HG03196 (cell line): Measurements from ENCODE around the gene CCN6.
"Not testable (repeated sequence)": the region's sequence is repeated elsewhere in the genome, so short reads cannot be mapped to it uniquely, and the experiment has no call there.

Experiments
- ATAC-seq: cut with Tn5 transposase; IDR thresholded peaks from one replicate; pipeline ENCODE4 v1.9.1; 2021; ENCODE audit not compliant: unreplicated experiment

The CCN6 gene

DNA sequence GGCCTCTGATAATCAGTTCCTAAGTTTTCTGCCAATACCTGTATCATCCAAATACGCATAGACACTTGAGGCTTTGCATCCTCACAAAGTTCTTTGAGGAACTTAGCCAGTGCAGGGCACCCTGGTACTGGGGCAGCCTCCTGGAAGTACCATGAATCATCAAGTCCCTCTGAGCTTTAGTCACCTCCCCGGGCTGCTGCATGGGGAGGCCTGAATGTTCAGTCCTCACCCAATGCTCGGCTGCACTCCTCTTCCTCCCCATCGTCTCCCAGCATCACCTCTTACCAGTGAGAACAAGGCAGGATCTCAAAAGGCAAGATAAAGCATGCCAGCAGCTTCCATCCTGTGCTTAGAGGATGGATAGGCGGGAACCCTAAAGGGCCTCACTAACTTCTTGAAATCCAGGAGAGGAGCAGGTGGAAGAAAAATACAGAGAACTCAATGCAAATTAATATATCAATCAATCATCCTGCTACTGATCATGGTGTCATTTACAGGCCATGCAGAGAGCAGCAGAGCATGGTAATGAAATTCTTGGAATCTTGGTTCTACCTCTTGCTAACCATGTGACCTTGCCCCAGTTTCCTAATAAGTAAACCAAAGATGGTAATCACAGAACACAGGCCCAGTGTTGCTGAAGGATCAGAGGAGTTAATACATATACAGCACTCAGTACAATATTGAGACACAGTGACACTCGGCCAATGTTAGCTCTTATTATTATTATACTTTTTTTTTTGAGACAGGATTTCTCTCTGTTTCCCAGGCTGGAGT is 4.7 kb upstream of the CCN6 start:
- no peak for ATAC-seq

DNA sequence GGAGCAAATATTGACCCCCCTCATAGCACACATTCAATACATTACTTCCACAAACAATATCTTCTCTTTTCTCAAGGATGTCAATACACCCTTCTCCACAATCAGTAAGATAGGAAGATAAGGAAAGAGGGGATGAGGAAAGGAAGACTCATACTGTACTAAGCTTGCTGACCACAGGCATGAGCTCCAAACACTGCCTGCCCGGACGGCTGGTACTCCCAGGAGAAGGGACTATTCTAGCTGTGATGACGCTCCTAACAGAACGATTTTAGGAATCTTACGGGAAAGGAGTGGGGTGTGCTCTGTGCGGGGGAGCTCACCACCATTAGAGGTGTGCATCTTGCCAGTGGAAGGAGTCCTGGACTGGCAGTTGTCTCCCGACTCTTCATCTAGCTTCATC is 3.9 kb upstream of the CCN6 start:
- no peak for ATAC-seq

DNA sequence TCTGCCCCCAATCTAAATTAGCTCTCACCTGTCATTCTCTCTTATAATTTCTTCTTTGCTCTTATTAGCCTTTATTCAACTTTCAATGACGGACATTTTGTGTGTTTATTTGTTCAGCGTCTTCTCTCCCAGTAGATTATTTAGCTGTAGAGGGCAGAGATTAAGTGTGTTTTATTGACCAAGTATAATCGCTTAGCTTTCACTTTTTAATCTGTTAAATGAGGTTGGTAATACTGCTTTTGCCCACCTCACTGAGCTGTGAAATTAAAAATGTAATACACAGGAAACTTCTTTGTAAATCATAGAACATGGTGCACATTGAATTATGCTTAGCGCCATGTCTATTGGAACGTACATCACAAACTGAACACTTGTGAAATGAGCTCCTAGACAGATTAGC is 3.5 kb upstream of the CCN6 start:
- no peak for ATAC-seq

DNA sequence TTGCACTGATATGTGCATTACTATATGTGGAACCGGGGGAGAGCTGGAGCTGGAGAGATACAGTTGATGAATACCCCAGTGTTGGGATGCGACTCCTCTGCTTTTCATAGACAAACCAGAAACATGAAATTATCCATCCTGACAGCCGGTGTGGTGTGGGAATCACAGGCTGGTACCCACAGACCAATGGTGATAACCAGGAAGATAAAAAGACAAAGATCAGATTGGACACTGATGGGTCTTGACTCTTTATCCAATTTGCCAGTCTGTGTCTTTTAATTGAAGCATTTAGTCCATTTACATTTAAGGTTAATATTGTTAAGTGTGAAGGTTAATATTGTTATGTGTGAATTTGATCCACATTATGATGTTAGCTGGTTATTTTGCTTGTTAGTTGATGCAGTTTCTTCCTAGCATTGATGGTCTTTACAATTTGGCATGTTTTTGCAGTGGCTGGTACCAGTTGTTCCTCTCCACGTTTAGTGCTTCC is 2.6 kb upstream of the CCN6 start:
- not testable (repeated sequence) for ATAC-seq

DNA sequence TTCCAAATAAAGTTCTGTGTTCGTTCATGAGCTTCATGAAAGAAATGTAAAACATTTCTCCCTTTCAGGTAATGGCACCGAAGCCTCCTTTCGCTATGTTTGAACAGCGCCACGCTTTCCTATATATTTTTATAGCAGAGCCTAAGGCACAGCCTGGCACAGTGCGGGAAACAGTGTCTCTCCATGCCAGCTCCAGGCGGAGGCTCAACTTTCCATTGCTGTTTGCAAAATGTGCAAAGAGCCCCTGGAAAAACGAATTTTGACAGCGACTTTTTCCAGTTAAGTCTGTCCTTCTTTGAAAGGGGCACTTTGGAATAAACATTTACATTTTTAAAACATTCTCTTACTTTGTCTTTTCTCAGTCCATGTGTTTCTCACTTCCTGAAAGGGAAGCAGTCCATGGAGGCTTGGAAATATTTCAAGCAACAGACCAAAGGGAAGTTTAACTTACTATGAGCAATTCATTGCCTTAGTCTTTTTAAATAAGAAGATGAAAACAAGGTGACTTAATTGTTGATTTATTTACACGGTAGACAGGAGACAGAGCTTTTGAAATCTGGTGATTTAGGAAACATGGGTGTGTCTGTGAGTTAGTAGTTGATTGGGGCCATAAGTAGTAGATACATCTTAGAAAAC is 769 bp downstream of the CCN6 start:
- no peak for ATAC-seq

DNA sequence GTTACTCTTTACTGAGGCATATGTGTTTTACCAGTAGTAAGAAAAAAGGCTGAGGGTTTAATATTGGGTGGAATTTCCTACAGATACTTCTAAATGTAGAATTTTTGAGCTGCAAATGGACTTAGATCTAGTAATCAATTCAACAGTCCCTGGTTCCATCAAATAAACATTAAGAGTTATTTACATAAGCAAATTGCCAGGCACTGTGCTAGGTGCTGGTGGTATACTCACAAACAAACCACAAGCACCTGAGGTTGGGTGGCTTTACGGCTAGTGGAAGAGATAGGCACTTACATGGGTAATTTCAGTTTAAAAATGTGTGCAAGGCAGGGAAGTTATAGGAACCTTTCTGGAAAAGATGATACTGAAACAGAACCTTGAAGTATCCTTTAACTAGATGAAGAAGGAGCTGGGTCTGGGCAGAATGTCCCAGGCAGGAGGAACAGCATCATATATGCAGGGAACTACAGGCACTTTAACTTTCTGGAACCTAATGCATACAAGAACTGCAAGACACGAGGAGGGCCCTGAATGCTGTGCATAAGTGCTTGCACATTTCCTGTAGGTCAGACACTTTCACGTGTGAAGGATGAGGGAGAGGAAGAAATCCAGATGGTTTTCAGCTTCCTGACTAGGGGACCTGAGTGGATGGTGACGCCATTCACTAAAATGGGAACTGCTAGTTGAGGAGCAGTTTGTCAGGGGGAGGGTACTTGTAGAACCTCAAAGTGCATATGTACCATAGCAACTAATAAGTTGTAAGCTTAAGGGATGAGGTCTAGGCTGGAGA is 4.5 kb downstream of the CCN6 start:
- no peak for ATAC-seq

DNA sequence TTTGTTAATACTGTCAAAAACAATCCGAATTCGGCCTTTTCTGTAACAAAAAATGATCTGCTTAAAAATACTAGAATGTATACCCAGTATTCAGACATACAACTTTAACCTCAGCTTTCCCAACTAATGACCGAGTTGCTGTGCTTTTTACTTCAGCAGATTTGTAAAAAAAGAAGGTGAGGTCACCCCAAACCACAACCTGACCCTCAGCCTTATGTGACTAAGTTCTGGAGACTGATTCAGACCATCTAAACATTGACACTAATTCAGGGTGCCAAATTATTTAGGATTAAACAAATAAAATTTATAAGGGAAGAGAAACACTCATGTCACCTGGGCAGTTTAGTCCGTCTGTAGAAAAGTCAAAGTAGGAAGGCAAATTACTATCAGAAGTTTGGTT is 7.7 kb downstream of the CCN6 start:
- ATAC-seq, result no peak

DNA sequence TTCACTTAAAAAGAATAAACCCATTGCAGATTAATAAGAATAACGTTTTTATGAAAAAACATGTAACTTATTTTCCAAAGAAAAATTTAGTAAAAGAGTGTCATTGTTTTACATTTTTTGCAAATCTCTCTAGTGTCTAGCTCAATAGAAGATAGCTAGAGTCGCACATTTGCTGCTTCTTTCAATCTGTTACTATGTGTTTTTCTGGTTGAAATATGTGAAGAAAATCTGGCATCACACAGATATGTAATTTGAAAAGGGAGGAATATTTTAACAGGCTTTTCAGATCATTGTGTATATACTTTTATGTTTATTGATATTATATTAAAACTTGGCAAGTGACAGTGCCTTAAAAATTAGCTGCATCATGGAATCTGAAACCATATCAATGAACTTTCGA is 9.1 kb downstream of the CCN6 start:
- ATAC-seq, result no peak

DNA sequence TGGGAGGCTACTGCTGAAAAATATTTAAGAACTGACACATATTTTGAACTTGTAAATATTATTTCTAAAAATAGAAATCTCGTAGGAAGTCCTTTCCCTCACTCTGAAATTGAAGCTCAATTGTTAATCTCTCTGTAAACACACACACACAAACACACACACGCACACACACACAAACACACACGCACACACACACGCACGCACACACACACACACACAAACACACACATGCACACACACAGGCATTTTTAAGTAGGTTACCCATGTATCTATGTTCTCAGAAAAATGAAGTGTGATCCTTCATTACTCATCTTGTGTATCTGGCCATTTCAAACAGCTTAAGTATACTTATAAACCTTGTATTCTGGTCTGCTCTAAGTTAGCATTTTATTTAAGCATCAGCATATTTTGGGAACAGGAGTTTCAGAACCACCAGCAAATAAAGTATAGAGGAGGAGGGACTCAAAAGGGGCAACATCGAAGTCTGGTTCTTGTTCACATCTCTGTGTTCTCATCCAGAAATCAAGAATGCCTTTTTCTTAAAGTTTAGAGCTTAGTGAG is 11.6 kb downstream of the CCN6 start:
- no peak for ATAC-seq

DNA sequence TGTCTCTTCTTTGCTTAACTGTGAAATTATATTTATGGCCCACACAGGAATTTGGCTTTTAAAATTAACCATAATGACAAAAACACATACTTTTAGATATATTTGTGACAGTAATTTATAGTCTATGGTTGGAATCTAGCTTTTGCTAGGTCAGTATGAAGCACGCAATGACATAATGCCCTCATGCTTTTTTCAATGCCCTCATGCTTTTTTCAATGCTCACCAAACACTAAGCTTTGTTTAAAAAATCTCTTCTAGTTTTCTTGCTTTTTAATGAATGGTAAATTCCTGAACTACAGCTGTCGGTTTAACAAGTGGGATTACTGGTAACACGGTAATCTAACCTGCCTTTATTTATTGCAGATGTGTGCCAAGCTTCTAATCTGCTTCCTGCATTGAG is 12.7 kb downstream of the CCN6 start:
- ATAC-seq, result no peak

DNA sequence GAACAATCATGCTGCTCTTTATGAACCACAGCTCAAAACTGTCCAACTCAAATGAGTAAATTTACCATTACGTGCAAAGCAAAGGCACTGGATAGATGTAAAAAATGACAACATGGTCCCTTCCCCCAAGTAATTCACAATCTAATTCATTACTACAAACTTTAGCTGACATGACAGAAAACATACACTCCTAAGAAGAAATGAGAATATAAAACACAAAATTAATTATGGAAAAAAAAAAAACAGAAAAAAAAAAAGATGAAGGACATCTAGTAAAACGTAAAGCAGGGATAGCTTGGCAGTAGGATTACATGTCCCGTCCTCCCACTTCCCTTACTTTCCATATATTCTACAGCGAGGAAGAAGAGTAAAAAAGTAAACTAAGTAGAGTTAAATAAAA is 27.7 kb downstream of the CCN6 start:
- no peak for ATAC-seq

DNA sequence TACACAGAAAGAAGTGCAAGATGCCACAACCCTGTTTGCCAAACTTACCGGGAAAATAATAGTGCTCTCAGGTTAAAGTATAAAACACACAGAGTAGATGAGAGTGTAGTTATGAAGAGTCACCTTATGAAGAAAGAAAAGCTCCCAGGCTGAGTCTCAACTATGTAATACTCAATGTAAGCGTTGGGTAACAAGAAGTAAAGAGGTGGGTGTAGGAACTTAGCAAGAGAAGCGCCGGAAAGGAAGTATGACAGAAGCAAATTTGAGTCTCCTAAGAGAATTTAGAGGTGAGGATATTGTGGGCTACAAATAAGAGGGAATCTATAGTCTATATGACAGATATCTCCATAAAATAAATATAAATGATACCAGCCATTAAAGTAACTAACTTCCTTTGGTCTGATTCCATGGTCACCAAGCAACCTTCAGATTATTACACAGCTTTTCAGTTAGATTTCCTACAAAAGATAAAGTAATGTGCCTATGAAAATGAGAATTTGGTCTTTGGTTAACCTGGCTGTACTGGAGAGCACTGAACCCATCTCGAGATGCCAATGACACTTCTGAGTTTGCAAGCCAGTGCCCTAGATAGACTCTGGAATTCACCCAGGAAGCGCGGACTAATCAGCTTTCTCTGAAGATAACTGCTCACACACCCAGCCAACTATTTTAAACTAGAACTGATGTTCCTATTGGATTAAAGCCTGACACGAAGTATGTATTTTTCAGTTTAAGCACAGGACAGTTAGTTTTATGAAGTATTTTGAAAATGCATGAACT is 31.6 kb downstream of the CCN6 start:
- no peak for ATAC-seq

DNA sequence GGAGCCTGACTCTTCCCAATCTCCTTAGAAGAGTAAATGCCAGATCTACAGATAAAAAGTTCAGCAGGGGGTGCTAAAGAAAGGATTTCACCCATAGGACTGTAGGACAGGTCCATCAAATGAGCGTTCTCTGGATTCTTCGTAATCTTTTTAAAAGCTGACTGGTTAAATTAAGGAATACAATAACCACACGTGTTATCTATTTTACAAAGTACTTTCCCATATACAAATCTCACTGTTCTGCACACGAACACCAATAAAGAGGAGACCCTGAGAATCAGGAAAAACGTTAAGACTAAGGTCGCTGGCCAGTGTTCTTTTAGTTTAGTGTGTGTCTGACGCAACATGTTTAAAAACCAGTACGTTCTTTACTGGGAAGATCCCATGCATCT is 32.8 kb downstream of the CCN6 start:
- ATAC-seq, result peak; percentile 17

DNA sequence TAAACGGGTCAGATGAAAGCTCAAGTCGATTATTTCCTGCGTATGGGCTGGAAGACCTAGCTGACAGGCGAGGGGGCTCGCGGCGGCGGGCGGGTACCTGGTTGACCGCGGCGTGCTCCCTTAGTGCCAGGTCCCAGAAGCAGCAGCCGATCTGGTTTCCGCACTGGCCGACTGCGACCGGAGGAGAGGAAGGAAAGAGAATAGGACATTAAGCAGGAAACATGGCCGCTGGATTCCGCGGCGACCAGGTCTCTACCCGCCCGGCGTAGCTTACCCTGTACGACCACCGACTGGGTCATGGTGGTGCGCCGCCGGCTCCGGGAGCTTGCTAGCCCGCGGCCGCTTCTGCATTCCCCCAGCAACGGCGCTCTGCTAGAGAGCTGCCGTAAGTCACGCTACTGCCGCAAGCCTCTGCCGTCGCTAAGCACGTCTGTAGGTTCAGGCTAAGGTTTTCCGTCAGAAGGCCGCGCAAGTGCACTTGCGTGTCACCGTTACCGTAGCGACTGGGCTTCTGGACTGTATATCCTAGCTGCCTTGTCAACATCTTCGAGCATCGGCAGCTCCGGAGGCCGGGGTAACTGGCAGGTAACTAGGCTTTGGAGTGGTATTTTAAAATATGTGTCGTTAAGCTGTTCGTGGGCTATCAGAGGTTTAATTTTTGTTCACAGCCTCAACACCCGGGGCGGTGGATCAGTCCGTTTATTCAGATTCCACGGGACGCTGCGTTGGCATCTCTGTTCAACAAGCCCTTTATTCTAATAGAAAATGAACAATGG is 33.4 kb downstream of the CCN6 start, which contains the start of the genes FAM229B and TUBE1:
Gene FAM229B, plus strand, starts transcription at position 456 of the 776 bp plus-strand sequence. CDS start 11,693 bp downstream, outside the sequence.
Gene TUBE1, minus strand, starts transcription at position 347 of the 776 bp plus-strand sequence. Its CDS starts 48 bp downstream, at position 299.
- peak; percentile 98 for ATAC-seq

DNA sequence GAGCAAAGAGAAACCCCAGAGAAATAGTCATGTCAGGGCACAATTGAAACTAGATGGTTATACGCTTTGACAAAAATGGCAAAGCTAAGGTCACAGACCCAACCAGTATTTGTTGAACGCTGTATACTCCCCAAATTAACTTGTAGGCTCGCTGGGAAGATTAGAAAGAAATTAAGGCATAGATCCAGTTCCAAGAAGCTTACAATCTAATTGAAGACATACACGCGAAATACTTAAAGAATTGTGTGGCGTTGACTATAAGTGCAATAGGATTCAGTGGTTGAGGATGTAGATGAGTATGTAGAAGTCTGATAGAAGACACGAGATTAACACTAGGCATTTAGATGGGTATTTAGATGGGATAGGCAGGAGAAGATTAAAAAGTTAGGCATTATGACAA is 34.0 kb downstream of the CCN6 start:
- ATAC-seq, result no peak

DNA sequence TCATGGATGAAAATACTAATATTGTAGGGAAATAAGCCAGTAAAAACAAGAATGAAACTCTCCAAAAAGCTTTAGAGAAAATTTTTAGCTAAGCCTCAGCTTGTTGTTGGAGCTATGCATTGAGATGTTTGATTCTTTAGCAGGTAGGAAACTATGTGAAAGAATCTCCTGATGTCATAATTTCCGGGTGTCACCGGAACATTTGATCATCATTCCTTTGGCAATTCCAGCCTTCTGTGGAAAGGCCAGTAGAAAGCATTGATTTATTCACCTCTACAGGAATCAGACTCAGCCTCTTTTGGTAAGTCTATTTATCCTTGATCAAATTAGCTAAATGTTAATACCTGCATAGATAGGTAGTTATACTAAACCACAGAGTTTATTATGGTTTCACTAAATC is 43.0 kb downstream of the CCN6 start:
- no peak for ATAC-seq

DNA sequence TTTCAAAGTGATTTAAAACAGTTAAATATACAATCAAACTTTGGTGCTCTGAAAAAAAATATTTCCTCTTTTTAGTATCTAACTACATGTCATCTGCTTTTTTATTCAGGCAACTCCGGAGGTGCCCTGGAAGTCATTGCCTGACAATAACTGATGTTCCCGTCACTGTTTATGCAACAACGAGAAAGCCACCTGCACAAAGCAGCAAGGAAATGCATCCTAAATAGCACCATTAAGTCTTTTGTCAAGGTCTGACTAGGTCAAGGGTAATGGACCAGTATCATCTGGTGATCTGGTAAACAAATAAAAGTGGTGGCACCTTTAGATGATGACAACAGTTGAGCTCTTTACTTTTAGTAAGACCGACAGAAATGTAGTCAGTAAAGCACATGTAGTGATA is 46.7 kb downstream of the CCN6 start:
- no peak for ATAC-seq

DNA sequence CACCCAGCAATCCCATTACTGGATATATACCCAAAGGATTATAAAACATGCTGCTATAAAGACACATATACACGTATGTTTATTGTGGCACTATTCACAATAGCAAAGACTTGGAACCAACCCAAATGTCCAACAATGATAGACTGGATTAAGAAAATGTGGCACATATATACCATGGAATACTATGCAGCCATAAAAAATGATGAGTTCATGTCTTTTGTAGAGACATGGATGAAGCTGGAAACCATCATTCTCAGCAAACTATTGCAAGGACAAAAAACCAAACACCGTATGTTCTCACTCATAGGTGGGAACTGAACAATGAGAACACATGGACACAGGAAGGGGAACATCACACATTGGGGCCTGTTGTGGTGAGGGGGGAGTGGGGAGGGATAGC is 52.1 kb downstream of the CCN6 start:
- not testable (repeated sequence) for ATAC-seq

DNA sequence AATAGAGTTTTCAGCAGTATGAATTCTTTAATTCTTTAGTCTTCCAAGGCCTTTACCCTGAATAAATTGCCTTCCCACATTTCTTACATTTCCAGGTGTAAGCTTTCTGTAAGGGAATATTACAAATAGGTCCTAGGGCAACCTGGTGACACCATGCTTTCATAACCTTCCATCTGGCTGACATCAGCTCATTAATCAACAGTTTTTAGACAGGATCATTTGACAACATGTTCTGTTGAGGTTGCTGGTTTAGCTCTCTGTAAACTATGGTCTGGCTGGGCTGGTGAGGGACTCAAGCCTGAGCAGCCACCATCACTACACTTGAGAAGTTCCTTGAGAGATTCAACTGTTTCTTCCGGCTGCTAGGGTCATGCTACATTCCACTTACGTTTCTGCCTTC is 52.7 kb downstream of the CCN6 start:
- ATAC-seq, result no peak

DNA sequence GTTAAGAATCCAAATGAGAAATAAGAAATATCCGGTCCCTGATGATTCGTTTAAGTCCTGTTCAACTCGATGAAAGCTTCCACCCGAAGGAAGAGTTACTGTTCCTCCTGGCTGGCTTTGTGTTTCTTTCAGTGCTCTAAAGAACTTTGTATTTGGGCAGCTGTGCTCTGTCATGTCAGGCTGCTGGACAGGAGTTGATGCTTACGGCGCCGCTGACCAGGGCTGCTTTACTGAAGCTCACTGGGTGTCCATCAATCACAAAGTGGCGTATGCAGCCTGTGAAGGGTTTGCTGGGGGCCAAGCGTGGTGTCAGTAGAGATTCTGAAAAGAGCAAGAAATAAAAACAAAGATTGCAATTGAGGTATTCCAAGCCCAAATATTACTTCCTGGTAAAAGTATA is 55.4 kb downstream of the CCN6 start:
- no peak for ATAC-seq
